ENCODE results near the gene GSK3B. TPM values are rescaled to one million over a fixed set of nuclear protein-coding genes. Genes with fewer than 3 reads are reported as not detected.

GSK3B gene
- total RNA-seq, 1 experiment from 2014 or later, result 50.0 TPM

GRCh38 chr3:119829420-119829819, 264.8 kb downstream of the GSK3B start:
- Histone ChIP-seq H3K27me3 (ENCODE audit: insufficient read depth, low read length) (no peaks in the 10 kb centered on the region), H3K36me3 (ENCODE audit: control insufficient read depth in 1 of 2, insufficient read depth in 2 of 2, low read length in 2 of 2) (no peaks in the 10 kb centered on the region), H3K4me2 (ENCODE audit: low read length) (no peak overlapping the region), H3K27ac (ENCODE audit: low read depth, low read length) (no peak overlapping the region), H4K20me1 (ENCODE audit: insufficient read depth) (no peaks in the 10 kb centered on the region), H3K4me3 (replicated peaks in 1 of 2; ENCODE audit: low read depth in 1 of 2, low read length in 2 of 2) (no peak overlapping the region), H3K9ac (ENCODE audit: low read length) (no peak overlapping the region), H2AFZ (ENCODE audit: low read depth, low read length, poor library complexity, severe bottlenecking) (no peak overlapping the region), H3K9me3 (ENCODE audit: control insufficient read depth in 1 of 2, insufficient read depth in 1 of 2, low read depth in 1 of 2, low read length in 2 of 2) (no peaks in the 10 kb centered on the region), H3K9me2 (ENCODE audit: insufficient read depth) (no peaks in the 10 kb centered on the region), H3K79me2 (ENCODE audit: insufficient read depth, low read length) (peaks cover 4% of the 10 kb centered on the region; the same call in 1 of the 2 replicates), H3K4me1 (ENCODE audit: control insufficient read depth in 1 of 2, insufficient read depth in 2 of 2, low read length in 2 of 2) (no peaks in the 10 kb centered on the region)
- no peak for DNase-seq (ENCODE audit: low read depth, low spot score)
- CTCF ChIA-PET, result interaction anchor here (2.1 kb wide), 1 partner anchor 10 kb away, joined by 6 read pairs; no protein-coding TSS in a partner anchor
- no peak for ATAC-seq
- TF ChIP-seq POLR2AphosphoS5 (IDR thresholded peaks at IDR 0.05; ENCODE audit: low read depth, low read length) (no peak), SP1 (IDR thresholded peaks at IDR 0.05; ENCODE audit: low read depth) (no peak), ZBTB33 (IDR thresholded peaks at IDR 0.05; ENCODE audit: extremely low read depth, insufficient replicate concordance, low read length) (no peak), CEBPB (IDR thresholded peaks at IDR 0.05; ENCODE audit: low read depth) (no peak), ZNF274 (IDR thresholded peaks at IDR 0.05; ENCODE audit: low read depth, low read length) (no peak), ATF3 (IDR thresholded peaks at IDR 0.05) (no peak), ZFX (IDR thresholded peaks at IDR 0.05) (no peak), CTCF (IDR thresholded peaks at IDR 0.05 in 2 of 3, conservative IDR thresholded peaks at IDR 0.05 in 1 of 3; ENCODE audit: borderline replicate concordance in 1 of 3, insufficient read depth in 1 of 3, low read depth in 2 of 3, low read length in 2 of 3) (no peak), REST (IDR thresholded peaks at IDR 0.05; ENCODE audit: low read depth) (no peak), RAD21 (IDR thresholded peaks at IDR 0.05; ENCODE audit: low read depth) (no peak), TCF7L2 (IDR thresholded peaks at IDR 0.05; ENCODE audit: borderline replicate concordance, extremely low read depth, insufficient read depth, insufficient read length) (no peak), ELF1 (IDR thresholded peaks at IDR 0.05; ENCODE audit: borderline replicate concordance, low read depth) (no peak), MAX (IDR thresholded peaks at IDR 0.05) (no peak), EZH2 (IDR thresholded peaks at IDR 0.05) (no peak), CBX3 (IDR thresholded peaks at IDR 0.05; ENCODE audit: low read depth) (no peak), EZH2phosphoT487 (IDR thresholded peaks at IDR 0.05; ENCODE audit: borderline replicate concordance) (no peak), POLR2A (IDR thresholded peaks at IDR 0.05; ENCODE audit: borderline replicate concordance, extremely low read depth, insufficient read depth, insufficient read length) (no peak), FOSL1 (IDR thresholded peaks at IDR 0.05; ENCODE audit: low read depth) (no peak), SRF (IDR thresholded peaks at IDR 0.05; ENCODE audit: low read depth) (no peak), YY1 (IDR thresholded peaks at IDR 0.05; ENCODE audit: extremely low read depth, insufficient replicate concordance, low read depth, low read length) (no peak)
- no TSS peak for BruUV-seq (replicated peaks)
- RAD21 ChIA-PET (ENCODE audit: low non-redundant PET in 1 of 2, low total read pairs in 2 of 2, uncharacterized antibody in 2 of 2, unreplicated experiment in 2 of 2), result no interaction called here
- intact Hi-C loops (cut with micrococcal nuclease), result no loop called here
- POLR2A ChIA-PET, result no interaction called here

Data from HCT116 (cell line).